COLO668 (cell line): ENCODE results near the gene RAB27A.
"Not testable (repeated sequence)": the region's sequence is repeated elsewhere in the genome, so short reads cannot be mapped to it uniquely, and the experiment has no call there.

Source experiments
- DNase-seq: peaks from one replicate; lab custom pipeline; 2025; ENCODE audit not compliant: unreplicated experiment; lab: John Stamatoyannopoulos, UW

The RAB27A gene

DNA sequence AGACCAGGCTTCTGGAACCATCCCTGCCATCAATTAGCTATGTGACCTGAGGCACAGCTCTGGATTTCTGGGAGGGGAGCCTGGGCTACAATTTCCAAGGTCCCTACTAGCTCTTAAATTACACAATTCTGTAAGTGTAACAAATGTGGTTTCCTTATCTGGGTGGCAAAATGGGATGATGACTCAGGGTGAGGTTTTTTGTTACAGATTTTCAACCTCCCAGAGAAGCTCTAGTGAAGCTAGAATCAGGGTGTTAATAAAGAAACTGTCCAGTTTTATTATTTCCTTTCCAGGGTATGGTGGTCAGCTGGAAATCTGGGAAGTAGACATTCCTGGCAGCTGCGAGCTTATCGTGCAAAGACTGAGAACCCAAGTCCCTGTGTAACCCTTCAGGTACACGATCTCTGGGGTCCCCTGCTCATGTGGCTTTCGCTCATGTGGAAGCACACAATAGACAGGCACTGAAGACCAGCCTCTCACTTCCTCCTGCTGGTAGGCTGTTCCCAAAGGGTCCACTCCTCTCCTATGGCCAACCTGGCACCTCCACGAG, 7.3 kb downstream of the RAB27A start:
- no peak for DNase-seq

DNA sequence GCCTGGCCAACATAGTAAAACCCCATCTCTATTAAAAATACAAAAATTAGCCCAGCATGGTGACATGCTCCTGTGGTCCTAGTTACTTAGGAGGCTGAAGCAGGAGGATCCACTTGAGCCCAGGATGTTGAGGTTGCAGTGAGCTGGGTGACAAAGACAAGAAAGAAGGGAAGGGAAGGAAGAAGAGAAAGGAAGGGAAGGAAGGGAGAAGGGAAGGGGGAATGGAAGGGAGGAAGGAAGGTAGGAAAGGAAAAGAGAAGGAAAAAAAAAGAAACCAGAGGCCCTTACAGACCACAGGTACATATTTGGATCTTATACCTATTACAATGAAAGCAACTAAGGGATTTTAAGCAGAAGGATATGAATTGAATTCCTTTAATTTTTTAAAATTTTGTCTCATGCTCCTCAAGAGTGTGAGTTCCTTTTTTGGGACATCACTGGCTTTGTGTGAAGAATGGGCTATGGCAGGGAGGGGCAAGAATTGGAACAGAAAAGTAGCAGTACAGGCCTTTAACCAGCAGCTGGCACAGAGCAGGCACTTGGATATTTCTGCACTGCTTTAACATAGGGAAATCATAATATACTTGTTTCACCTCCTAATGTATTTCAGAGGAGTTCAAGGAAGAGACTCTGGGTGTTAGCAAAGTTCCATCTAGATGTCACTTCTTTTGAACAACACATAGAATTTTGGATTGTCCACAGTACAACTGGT, 7.9 kb downstream of the RAB27A start:
- DNase-seq, result no peak

DNA sequence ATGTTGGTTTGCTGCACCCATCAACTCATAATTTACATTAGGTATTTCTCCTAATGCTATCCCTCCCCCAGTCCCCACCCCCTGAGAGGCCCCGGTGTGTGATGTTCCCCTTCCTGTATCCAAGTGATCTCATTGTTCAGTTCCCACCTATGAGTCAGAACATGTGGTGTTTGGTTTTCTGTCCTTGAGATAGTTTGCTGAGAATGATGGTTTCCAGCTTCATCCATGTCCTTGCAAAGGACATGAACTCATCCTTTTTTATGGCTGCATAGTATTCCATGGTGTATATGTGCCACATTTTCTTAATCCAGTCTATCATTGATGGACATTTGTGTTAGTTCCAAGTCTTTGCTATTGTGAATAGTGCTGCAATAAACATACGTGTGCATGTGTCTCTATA, 9.0 kb downstream of the RAB27A start:
- not testable (repeated sequence) for DNase-seq

DNA sequence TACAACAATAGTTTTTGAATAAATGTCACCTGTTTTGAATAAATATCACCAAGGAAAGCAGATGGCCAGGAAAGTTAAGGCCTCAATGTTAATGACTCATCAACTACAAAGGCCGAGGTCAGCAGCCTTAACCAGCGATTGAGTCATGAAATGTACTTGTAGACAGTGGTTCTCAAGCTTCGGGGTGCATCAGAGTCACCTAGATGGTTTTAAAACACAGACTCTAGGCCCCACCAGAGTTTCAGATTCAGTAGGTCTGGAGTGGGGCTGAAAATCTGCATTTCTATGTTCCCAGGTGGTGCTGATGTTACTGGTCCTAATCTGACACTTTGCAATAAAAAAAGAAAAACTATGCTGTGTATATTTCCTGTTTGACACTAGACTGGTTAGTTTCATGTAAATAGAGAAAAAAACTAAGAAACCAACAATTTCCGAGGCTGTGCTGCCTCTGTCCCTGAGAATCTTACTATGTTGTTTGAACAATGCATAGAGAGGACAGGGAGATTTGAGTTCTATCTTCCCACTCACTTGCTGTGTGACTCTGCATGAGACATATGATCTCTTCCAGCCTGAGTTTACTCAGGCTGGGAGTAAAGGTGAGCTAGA, 9.8 kb downstream of the RAB27A start:
- no peak for DNase-seq

DNA sequence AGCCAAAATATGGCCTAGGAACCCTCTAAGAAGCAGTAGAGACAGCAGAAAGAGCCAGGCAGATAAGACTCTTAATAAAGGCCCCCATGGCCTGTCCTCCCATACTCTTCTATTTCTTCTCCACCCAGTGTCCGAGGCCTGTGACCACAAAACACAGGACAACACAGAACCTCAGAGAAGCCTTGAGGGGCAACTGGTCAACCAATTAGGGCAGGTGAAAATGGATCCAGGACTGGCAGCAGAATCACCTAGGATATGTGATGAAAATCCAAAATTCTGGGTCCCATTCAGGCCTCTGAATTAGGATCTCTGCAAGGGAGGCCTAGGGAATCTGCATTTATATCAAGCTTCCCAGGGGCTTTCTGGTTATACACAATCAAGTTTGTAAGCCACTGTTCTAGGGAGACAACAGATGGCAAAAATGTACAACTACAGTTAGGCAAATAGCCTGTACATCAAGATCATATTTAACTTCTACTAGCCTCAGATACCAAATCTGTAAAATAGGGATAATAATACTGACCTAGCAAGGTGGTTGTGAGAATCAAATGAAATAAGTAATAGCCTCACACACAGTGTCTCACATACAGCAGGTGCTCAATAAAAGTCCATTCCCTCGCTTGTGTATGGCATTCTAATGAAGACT, 10.4 kb downstream of the RAB27A start:
- DNase-seq, result no peak

DNA sequence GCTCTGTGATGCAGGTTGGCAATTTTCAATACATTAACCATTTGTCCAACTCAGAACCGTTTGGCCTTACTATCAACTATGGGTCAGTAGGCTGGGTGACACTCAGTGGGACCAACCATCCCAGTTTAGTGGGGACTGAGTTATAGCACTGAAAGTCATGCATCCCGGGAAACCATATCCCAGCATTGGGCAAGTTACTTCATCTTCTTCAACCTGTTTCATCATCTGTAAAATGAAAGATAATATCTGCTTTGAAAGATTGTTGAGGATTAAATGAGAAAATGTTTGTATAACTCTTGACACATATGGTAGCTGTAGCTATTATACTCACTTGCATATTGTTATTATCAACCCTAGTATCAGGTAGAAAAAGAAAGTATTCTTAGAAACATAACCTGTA, 11.9 kb downstream of the RAB27A start:
- DNase-seq, result no peak

DNA sequence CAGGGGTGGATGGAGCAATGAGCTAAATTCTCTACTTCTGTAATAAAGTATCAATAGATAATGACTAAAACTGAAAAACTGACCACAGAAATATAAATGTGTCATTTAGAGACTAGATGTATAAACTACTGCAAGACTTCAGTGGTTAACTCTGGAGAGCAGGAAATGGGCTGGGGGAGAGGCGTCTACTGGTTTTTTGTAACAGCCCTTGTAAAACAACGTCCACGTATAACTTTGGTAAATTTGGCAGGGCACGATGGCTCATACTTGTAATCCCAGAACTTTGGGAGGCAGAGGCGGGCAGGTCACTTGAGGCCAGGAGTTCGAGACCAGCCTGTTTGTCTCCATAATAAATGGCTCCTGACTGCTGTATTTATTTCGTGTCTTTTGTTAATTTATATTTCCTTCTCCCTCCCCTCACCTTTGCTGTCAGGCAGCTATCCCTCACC, 12.5 kb downstream of the RAB27A start:
- no peak for DNase-seq

DNA sequence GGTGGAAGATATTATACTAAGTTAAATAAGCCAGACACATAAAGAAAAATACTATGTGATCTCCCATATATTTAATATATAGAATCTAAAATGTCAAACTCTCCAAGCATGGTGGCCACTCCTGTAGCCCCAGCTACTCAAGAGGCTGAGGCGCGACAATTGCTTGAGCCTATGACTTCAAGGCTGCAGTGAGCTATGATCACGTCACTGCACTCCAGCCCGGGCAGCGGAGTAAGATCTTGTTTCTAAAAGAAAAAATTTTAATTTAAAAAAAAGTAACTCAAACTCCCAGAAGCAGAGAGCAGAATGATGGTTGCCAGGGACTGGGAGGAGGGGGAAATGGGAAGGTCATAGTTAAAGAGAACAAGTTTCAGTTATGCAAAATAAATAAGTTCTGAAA, 13.3 kb downstream of the RAB27A start:
- no peak for DNase-seq

DNA sequence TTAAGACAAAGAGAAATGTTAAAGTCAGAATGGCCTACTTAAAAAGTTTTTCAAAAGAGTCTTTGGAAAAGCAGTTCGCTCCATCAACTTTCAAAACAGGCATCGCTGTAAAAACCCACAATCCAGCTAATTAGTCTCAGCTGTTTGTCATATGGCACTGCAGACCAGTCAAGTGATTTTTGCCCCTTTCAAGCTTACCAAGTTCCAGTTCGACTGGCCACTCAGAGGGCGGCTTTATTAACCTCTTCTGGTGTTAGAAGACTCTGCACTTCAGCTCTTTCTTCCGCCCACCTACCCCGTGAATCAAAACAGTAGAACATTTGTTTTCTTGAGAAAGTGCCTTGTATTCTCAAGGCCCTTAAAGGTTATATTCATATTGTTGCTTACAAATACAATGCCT, 19.3 kb downstream of the RAB27A start:
- no peak for DNase-seq

DNA sequence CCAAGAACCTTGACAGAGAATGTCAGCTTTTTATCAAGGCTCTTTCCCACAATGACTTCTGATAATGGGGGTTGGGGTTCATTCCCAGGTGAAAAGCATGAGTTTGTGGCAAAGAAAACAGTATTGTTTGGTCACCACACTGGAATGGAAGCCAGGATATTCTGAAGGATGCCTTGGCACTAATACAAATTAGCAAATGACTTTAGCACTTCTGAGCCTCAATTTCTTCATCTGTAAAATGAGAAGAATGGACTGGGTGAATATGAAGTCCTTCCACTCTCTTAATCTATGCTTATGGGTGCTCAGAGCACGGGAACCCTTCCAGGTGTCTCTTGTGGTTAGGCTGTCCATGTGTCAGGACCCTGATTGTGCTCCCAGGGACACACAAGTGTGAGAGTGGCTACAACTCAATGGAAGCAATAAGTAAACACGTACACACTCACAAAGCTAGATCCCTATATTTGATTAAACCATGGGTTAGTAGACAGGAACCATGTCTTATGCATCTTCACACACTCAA, 21.4 kb downstream of the RAB27A start:
- DNase-seq, result no peak

DNA sequence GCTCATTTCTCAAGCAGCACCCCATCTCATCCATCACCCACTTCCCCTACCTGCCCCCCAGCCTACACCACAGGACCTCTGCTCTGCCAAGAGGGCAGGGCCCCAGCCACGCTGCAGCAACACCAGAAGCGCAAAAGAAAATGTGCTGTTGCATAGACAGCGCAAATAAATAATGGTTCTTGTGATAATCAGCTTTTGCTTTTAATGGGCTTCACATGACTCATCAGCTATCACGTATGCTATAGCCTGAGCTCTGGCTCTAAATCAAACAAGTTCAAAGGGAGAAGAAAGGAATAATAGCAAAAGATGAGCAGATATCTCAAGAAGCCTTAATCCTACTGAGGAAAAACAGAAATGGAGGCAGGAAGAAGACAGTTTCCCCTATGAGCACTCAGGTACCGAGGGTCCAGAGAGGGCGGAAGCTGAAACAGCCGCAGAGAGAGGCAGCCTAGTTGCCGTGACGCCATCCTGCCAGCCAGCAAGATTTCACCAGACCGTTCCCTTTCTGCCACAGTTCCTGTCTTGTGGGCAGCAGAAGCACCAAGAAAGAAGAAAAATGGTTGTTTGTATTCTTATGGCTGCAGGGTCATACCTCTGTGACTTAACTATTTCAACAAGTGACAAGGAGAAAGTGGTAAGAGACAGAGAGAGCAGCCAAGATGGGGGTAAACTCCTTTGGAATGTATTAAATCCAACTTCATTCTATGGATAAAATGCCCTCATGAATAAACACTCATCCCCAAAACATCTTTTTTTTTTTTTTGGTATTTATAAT, 22.0 kb downstream of the RAB27A start:
- DNase-seq, result no peak

DNA sequence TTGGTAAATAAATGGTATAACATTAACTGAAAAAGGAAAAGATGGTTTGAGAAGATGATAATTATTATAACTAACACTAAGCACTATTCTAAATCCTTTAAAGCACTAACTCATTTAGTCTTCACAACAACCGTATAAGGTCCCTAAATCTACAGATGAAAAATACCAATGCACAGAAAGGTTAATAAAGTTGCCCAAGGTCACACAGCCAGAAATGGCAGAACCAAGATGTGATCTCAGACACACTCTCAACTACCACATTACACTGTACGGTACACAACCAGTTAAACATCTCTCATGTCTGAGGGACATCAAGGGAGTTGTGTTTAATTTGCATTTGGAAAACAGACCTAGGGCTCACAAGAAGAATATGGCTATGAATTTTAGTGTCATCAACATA, 23.1 kb downstream of the RAB27A start:
- DNase-seq, result no peak

DNA sequence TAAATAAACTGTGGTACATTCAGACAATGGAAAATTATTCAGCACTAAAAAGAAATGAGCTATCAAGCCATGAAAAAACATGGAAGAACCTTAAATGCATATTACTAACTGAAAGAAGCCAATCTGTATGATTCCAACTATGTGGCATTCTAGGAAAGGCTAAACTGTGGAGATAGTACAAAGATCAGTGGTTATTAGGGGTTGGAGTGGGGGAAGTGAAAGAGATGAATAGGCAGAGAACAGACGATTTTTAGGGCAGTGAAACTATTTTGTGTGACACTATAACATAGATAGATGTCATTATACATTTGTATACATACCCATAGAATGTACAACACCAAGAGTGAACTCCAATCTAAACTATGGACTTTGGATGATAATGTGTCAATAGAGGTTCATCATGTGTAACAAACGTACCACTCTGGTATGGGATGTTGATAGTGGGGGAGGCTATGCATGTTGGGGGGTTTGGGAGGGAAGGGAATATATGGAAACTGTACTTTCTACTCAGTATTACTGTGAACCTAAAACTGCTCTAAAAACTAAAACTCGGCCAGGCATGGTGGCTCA, 29.0 kb downstream of the RAB27A start:
- no peak for DNase-seq

DNA sequence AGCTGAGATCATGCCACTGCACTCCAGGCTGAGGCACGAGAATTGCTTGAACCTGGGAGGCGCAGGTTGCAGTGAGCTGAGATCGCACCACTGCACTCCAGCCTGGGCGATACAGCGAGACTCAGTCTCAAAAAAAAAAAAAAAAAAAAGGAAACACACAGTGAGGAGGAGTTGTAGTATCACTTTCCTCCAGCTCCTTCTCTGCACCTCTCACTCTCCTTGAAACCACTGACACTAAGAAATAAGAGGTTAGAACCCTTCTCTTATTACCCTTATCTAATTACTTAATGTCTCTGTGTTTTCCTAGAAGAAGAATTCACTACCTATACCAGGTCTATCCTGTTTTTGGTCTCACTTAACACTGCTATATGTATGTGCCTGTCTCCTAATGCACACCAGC, 31.7 kb downstream of the RAB27A start:
- DNase-seq, result no peak

DNA sequence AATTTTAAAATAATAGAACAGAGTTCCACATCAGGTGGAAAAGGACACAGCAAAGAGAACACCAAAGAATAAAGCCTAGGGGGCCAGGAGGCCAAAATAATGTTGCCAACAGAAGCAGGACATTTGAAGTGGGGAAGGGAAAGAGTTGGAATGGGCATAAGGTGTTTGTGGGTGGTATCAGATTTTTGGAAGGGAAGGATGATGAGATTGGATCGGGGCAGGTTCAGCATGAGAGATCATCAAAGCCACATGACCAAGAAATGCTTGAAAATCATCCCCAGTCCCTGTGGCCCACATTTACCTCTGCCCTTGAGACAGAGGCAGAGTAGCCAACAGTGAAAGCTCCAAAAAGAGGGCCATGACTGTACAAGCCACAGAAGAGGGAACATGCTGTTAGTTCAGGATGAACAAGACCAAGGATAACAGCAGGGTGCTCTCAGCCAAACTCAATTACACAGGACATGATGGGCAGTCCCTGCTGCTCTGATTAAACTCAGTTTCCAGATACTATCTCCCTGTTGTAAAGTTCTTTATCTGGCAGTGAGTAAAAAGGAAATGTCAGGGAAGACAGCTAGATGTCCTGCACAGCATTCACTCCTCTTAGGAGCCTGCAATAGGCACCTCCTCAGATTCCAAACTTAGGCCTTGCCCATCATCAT, 32.5 kb downstream of the RAB27A start:
- DNase-seq, result no peak

DNA sequence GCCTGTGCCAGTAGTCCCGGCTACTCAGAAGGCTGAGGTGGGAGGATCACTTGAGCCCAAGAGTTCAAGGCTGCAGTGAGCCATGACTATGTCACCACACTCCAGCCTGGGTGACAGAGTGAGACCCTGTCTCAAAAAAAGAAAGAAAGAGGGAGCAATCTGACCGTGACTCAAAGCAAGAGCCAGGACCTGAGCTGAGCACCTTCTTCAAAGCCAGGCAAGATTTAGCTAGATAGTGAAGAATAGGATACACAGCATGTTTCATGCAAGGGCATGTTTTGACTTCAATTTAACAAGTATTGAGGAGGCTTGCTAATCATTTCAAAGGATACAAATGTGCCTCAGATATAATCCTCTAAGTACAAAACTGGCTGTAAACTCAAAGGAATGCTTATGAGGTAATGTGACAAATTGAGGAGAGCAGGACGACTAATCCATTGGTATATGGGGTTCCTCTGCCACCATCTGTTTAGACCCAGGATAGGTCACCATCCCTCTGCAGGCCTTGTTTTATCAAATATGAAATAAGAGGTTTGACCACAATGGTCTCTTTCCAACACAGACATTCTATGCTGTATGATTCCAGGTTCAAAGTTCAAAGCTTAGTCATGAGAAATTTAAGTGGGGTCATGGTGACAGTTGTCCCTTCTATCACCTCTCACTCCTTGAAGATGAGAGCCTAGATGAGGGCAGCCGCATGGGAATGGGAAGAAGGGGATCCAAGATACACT, 33.2 kb downstream of the RAB27A start:
- DNase-seq, result no peak

DNA sequence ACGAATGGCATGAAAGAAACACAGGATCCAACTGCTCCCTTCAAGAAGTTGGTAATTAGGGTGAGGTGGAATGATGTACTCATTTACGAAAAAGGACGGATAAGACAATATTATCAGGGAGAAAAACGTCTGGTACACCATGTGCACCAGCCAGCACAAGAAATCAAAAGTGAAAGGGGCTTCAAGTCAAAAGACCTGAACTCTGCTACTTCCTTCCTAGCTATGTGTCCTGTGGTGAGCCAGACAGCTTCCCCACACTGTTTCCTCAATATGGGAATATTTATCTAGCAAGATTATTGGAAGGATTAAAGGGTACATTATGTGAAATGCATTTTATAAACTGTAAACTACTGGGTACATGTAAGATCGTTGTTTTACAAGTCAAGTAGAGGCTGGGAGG, 33.9 kb downstream of the RAB27A start:
- no peak for DNase-seq

DNA sequence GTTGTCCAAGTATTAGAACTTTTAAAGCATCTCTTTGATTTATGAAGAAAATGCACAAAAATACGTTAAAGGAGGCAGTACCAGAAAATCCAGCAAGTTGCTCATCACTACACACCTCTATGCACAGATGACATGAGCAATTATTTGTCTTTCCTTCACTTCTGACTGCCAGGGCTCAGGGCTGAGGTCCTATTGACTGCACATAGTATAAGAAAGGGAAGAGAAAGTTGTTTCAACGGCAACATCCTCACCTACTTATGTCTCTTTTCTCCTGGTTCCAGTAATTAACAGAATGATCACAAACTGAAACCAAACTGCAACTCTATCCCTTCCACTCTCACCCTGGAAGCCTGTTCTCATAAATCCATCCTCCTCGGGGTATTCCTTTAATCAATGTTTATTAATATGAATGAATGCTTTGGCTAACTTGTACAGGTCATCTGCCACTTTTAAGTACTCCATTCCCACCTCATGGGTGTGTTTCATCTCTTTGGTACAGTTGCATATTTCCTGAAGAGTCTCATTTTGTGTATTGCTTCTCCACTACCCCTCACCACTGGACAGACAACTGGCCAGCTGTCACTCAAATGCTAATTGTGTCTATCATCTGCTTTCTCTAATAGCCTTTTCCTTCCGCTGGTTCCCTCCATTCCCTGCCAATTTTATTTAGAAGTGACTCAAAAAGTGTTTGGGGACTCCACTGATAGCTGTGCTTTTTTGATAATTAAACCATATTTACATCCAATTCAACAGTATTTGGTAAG, 34.5 kb downstream of the RAB27A start:
- no peak for DNase-seq

DNA sequence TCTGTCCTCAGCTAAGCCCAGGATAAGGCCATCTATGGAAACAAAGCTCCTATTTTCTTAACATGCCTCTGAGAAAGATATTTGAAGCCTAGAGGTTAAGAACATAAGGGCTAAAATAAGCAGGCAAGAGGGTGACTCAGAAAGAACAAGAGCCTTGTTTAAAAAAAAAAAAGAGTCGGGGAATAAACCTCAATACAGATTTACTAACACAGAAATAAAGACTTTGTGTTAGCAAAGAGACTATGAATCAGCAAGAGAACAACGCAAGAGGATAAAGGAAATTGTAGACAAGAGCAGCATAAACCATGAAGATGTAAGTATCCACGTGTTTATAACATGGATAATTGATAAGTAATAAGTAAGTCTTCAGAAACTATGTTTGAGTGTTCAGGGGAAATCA, 36.0 kb downstream of the RAB27A start:
- DNase-seq, result no peak
